HG02840 (cell line): ENCODE measurements around the gene TMEM178B.

Experiments
- ATAC-seq: cut with Tn5 transposase; IDR thresholded peaks from one replicate; pipeline ENCODE4 v1.9.1; 2021; ENCODE audit warnings: mild to moderate bottlenecking, moderate library complexity, moderate number of reproducible peaks; ENCODE audit not compliant: unreplicated experiment, low FRiP score

Gene TMEM178B

GRCh38 chr7:141486959-141487358 is 413.1 kb downstream of the TMEM178B start:
- no peak for ATAC-seq

- no peak for ATAC-seq
Measured at GRCh38 chr7:141490474-141490873, 416.6 kb downstream of the TMEM178B start.

DNA sequence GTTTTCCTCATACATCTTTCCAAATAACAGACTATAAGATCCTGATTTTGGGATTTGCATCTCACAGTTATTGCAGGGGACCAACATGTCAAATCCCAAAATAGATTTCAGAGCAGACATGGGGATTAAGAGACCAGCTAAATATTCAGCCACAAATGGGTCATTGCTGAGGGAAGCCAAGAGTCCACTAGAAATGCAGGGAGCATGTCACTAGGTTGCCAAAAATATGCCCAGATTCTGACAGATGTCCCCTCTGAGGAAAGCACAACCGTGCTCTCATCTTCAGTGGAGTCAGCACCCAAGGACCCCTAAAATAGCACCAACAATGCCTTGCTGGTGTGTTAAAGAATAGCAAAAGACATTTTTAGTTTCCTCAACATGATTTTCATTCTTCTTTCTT is 421.2 kb downstream of the TMEM178B start:
- ATAC-seq, result no peak

GRCh38 chr7:141497391-141497790 is 423.5 kb downstream of the TMEM178B start:
- no peak for ATAC-seq

- no peak for ATAC-seq
Measured at GRCh38 chr7:141500608-141501007, 426.7 kb downstream of the TMEM178B start.

- no peak for ATAC-seq
Measured at GRCh38 chr7:141501451-141501850, 427.6 kb downstream of the TMEM178B start.

- ATAC-seq, result no peak
Measured at GRCh38 chr7:141511316-141511675, 437.4 kb downstream of the TMEM178B start.

DNA sequence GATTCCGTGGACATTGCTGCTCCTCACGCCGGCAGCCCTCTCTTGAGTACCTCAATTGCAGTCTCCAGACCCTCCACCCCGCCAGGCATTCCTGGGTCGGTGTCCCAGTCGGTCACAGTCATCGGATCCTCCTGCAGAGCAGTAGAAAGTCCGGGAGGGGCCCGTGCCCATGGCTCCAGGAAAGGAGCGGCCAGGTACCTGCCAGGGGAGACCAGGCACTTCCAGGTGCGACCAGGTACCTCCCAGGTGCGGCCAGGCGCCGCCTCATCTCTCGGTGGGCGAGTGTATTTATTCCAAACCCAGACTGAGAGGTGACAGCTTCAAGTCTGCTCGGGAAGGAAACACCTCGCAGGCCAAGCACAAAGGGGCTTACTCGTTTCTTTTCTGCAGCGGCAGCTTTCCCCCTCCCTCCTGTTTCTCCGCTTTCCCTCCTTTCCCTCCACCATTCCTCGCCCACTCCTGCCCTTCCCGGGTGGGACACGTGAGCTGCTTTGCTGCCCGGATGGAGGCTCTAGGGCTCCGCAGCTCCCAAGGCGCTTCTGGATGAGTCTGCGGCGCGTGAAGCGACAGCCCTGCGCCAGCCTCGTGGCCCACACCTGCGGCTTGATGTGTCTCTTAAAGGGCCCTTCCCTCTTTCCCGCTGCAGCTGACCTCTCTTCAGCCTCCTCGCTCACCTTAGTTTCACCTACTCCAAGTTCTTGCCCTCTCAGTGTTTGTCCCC is 438.0 kb downstream of the TMEM178B start:
- no peak for ATAC-seq

- ATAC-seq, result no peak
Measured at GRCh38 chr7:141512597-141512996, 438.7 kb downstream of the TMEM178B start.

GRCh38 chr7:141513720-141514119 is 439.9 kb downstream of the TMEM178B start:
- ATAC-seq, result no peak

DNA sequence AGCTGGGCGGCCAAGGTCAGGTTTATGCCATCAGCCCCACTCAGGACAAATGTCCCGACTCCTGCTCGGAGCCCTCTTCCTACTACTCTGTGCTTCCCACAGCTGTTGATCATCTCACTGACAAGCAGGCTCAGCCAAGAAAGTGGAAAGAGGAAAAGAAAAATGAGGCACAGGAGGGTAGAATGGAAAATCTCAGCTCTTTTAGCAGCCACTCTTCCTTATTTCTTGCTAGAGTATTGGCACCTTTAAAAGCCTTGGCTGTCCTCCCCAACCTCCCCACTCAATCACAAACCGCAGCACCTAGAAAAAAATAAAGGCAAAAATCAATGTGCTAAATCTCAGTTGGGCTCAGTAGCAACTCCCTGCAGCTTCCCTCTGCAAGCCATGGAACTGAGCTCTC is 442.1 kb downstream of the TMEM178B start:
- ATAC-seq, result no peak

GRCh38 chr7:141519623-141520022 is 445.8 kb downstream of the TMEM178B start:
- no peak for ATAC-seq

DNA sequence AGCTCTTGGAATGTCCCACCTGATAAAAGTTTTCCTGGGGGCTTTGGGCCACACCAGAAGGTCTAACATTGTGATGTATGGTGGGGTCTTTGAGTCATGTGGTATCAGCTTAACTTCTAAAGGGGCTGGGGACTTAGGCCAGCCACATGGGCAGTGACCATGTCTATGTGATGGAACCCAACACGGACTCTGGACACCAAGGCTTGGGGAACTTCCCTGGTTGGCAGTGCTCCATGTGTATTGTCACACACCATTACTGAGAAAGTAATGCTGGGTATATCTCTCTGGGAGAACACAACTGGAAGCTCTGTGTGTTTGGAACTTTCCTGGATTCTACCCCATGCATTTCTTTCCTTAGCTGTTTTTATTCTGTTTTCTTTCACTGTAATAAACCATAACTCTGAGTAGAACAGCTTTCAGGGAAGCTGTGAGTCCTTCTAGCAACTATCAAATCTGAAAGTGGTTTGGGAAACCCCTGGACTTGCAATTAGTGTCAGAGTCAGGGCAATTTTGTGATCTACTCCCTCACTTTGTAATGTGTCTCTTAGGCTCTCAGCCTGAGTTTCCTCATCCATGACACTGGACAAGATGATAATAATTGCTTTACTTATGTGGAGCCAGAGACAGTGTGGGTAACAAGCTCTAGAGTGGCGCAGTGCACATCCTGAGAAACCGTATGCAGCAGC is 448.9 kb downstream of the TMEM178B start:
- ATAC-seq, result no peak

DNA sequence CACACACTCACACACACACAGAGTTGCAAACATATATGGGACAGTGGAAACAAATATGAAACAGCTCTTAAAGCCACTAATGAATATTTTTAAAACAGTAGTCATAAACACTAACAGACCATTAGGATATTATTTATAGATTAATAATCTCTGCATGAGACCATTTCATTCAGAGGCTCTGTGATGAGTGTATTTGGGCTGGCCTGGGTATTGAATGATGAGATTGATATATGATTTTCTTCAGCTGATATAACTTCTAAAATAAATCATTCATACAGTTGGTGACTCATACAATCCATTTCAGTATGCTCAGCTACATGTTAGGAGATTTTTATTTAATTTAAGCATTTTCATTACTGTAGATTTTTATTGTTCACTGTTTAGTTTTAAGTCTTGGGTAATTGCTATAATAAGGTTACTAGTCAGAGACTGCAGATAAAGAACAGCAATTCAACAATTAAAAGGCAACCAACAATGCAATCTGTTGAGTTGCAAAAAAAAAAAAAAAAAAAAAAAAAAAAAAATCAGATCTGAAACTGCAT is 452.2 kb downstream of the TMEM178B start:
- ATAC-seq, result no peak

GRCh38 chr7:141527076-141527475 is 453.2 kb downstream of the TMEM178B start:
- no peak for ATAC-seq

GRCh38 chr7:141528399-141528798 is 454.5 kb downstream of the TMEM178B start:
- no peak for ATAC-seq
